ENCODE data around the gene CAT.

The CAT gene

DNA sequence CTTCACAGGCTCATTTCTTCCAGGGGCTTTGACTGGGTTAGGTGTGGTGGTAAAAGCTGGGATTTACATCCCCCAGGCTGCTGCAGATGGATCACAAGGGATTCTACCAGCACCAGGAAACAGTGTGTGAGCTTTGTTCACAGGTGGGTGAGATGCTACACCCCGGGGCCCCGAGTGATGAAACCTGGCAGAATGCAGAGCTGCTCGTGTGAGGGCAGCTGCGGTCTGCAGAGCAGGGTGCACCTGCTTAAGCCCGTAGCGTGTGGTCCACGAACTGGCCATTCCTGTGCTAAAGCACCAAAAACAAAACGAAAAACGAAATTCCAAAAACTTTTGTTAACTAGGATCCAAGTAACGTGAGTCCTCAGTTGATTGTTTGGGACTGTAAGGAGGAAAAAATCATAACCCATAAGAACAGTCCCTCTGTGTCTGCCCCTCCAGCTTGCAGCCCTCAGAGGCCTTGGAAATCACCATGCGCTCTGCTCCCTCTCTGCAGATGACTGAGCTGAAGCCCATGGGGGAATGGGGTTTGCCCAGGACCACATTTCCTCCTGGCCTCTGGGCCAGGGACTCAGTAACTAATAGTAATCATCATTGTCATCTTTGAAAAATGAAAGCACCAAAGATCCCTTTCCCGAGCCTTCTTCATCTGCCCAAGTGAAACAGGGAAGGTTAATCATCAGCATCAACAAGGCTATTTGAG, 50.3 kb downstream of the CAT start:
- Histone ChIP-seq H3K27me3 (ENCODE audit: insufficient read depth, insufficient read length) (no peaks in the 10 kb centered on the region), H3K36me3 (ENCODE audit: insufficient read depth, insufficient read length, low read length) (no peaks in the 10 kb centered on the region)
- no peak for TF ChIP-seq ZNF274 (IDR thresholded peaks at IDR 0.05; ENCODE audit: low read depth, low read length)
- TF ChIP-seq YY1 (IDR thresholded peaks at IDR 0.05; ENCODE audit: insufficient read depth, insufficient read length): no peak
- TF ChIP-seq SUZ12 (IDR thresholded peaks at IDR 0.05; ENCODE audit: extremely low read depth, insufficient read depth, insufficient read length): no peak

GRCh38 chr11:34490304-34490703, 51.6 kb downstream of the CAT start:
- TF ChIP-seq SUZ12 (IDR thresholded peaks at IDR 0.05; ENCODE audit: extremely low read depth, insufficient read depth, insufficient read length): no peak
- TF ChIP-seq ZNF274 (IDR thresholded peaks at IDR 0.05; ENCODE audit: low read depth, low read length): no peak
- TF ChIP-seq YY1 (IDR thresholded peaks at IDR 0.05; ENCODE audit: insufficient read depth, insufficient read length): no peak
- no peaks in the 10 kb centered on the region for H3K36me3 ChIP-seq (ENCODE audit: insufficient read depth, insufficient read length, low read length)
- no peaks in the 10 kb centered on the region for H3K27me3 ChIP-seq (ENCODE audit: insufficient read depth, insufficient read length)
- DNase-seq (ENCODE audit: low read depth, low spot score): peak; percentile 8
- H3K4me1 ChIP-seq (ENCODE audit: insufficient read depth, insufficient read length): no peaks in the 10 kb centered on the region
- H3K4me3 ChIP-seq (ENCODE audit: insufficient read length, low read depth): no peak overlapping the region
- H3K9me3 ChIP-seq (ENCODE audit: insufficient read depth, low read length): no peaks in the 10 kb centered on the region
- H3K9ac ChIP-seq (ENCODE audit: insufficient read length, low read depth): no peak overlapping the region

More for the DNA sequence above, 50.3 kb downstream of the CAT start:
- H3K9ac ChIP-seq (ENCODE audit: insufficient read length, low read depth): no peak overlapping the region
- no peak for DNase-seq (ENCODE audit: low read depth, low spot score)
- H3K4me1 ChIP-seq (ENCODE audit: insufficient read depth, insufficient read length): no peaks in the 10 kb centered on the region
- no peaks in the 10 kb centered on the region for H3K9me3 ChIP-seq (ENCODE audit: insufficient read depth, low read length)
- H3K4me3 ChIP-seq (ENCODE audit: insufficient read length, low read depth): no peak overlapping the region

DNA sequence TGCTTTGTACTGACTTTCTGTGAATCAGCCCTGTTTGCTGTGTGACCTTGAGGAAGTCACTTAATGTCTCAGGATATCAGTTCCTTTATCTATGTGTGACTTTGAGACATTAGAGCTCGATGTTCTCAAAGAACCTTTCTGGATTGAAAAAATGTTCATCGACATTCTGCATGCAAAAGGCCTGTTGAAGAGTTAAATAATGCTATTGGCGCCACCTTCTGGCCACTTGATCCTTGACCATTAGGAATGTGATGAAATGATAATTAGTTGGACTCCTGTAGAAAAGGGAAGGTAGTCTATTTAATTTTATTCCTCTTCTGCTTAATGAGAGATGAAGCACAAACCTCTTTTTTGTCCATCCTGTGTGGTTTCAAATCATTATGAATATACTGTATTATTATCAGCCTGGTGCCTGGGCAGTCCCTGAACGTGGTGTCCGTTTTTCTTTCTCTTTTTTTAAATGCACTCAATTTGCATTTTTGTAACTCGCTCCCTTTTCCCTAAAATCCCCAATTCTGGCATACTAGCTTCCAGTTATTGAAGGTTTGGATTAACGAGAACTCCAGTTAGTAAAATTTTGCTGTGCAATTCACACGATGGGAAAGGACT, 54.2 kb downstream of the CAT start:
- Histone ChIP-seq H3K9me3 (ENCODE audit: insufficient read depth, low read length) (no peaks in the 10 kb centered on the region), H3K27me3 (ENCODE audit: insufficient read depth, insufficient read length) (no peaks in the 10 kb centered on the region), H3K4me3 (ENCODE audit: insufficient read length, low read depth) (no peak overlapping the region), H3K4me1 (ENCODE audit: insufficient read depth, insufficient read length) (no peaks in the 10 kb centered on the region), H3K9ac (ENCODE audit: insufficient read length, low read depth) (no peak overlapping the region), H3K36me3 (ENCODE audit: insufficient read depth, insufficient read length, low read length) (no peaks in the 10 kb centered on the region)
- no peak for TF ChIP-seq SUZ12 (IDR thresholded peaks at IDR 0.05; ENCODE audit: extremely low read depth, insufficient read depth, insufficient read length)
- no peak for TF ChIP-seq ZNF274 (IDR thresholded peaks at IDR 0.05; ENCODE audit: low read depth, low read length)
- DNase-seq (ENCODE audit: low read depth, low spot score): peak; percentile 43

GRCh38 chr11:34493468-34493867, 54.7 kb downstream of the CAT start:
- TF ChIP-seq SUZ12 (IDR thresholded peaks at IDR 0.05; ENCODE audit: extremely low read depth, insufficient read depth, insufficient read length) (no peak), ZNF274 (IDR thresholded peaks at IDR 0.05; ENCODE audit: low read depth, low read length) (no peak), YY1 (IDR thresholded peaks at IDR 0.05; ENCODE audit: insufficient read depth, insufficient read length) (no peak)
- Histone ChIP-seq H3K9me3 (ENCODE audit: insufficient read depth, low read length) (no peaks in the 10 kb centered on the region), H3K4me1 (ENCODE audit: insufficient read depth, insufficient read length) (no peaks in the 10 kb centered on the region), H3K4me3 (ENCODE audit: insufficient read length, low read depth) (no peak overlapping the region), H3K27me3 (ENCODE audit: insufficient read depth, insufficient read length) (no peaks in the 10 kb centered on the region), H3K9ac (ENCODE audit: insufficient read length, low read depth) (no peak overlapping the region), H3K36me3 (ENCODE audit: insufficient read depth, insufficient read length, low read length) (no peaks in the 10 kb centered on the region)
- DNase-seq (ENCODE audit: low read depth, low spot score): no peak

DNA sequence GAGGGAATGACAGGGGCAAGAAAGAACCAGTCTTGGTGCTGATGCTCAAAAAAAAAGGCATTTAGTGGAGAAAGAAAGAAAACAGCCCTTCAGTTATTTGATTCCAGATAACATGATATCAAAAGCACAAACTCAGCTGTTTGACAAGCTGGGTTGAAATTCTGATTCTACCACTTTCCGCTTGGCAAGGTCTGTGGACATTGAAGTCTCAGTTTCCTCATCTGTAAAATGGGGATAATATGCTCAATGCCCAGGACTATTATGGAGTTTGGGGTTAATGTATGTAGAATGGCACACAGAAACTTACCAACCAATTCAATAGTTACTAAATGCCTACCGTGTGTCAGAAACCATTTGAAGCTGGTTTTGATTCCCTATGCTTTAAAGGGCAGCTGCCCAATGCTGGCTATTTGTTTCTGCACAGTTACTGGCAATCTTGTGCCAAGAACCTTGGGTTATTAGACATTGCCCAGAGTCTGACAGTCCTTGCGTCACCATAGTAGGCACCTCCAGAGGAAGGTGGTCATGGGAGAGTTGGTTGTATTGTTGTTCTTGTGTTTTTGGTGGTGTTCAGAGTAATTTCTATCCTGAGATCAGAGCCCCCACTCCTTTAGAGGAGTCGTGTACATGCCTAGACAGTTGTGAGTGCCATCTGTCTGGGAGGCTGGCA, 55.3 kb downstream of the CAT start:
- H3K4me3 ChIP-seq (ENCODE audit: insufficient read length, low read depth): no peak overlapping the region
- H3K9me3 ChIP-seq (ENCODE audit: insufficient read depth, low read length): no peaks in the 10 kb centered on the region
- no peak for TF ChIP-seq YY1 (IDR thresholded peaks at IDR 0.05; ENCODE audit: insufficient read depth, insufficient read length)
- TF ChIP-seq SUZ12 (IDR thresholded peaks at IDR 0.05; ENCODE audit: extremely low read depth, insufficient read depth, insufficient read length): no peak
- no peak for TF ChIP-seq ZNF274 (IDR thresholded peaks at IDR 0.05; ENCODE audit: low read depth, low read length)
- H3K27me3 ChIP-seq (ENCODE audit: insufficient read depth, insufficient read length): no peaks in the 10 kb centered on the region
- no peaks in the 10 kb centered on the region for H3K36me3 ChIP-seq (ENCODE audit: insufficient read depth, insufficient read length, low read length)
- no peaks in the 10 kb centered on the region for H3K4me1 ChIP-seq (ENCODE audit: insufficient read depth, insufficient read length)
- no peak overlapping the region for H3K9ac ChIP-seq (ENCODE audit: insufficient read length, low read depth)
- no peak for DNase-seq (ENCODE audit: low read depth, low spot score)

DNA sequence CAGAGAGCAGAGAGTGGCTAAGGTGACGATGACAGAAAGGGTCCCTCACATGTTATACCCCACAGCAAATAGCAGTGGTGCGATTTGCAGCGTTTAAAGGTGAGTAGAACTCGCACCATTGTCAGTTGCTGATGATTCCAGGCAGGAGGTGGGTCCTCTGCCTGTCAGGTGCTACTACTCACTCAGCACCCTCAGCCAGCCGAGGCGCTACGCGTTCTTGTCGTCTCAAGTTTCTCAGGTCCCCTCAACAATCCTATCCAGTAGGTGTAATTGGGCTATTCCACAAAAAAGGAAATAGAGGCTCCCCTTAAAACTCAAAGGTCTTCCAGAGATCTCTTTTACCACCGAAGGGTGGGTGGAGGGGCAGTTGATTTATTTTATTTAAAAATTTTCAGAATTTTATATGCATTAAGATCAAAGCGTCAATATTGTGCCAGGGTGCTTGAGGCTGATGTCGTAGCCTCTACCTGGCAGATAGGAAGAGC, 56.5 kb downstream of the CAT start:
- DNase-seq (ENCODE audit: low read depth, low spot score): no peak
- Histone ChIP-seq H3K4me3 (ENCODE audit: insufficient read length, low read depth) (no peak overlapping the region), H3K36me3 (ENCODE audit: insufficient read depth, insufficient read length, low read length) (no peaks in the 10 kb centered on the region), H3K9ac (ENCODE audit: insufficient read length, low read depth) (no peak overlapping the region), H3K4me1 (ENCODE audit: insufficient read depth, insufficient read length) (no peaks in the 10 kb centered on the region), H3K9me3 (ENCODE audit: insufficient read depth, low read length) (no peaks in the 10 kb centered on the region), H3K27me3 (ENCODE audit: insufficient read depth, insufficient read length) (no peaks in the 10 kb centered on the region)
- no peak for TF ChIP-seq YY1 (IDR thresholded peaks at IDR 0.05; ENCODE audit: insufficient read depth, insufficient read length)
- no peak for TF ChIP-seq SUZ12 (IDR thresholded peaks at IDR 0.05; ENCODE audit: extremely low read depth, insufficient read depth, insufficient read length)
- TF ChIP-seq ZNF274 (IDR thresholded peaks at IDR 0.05; ENCODE audit: low read depth, low read length): no peak

GRCh38 chr11:34495724-34496377, 57.1 kb downstream of the CAT start:
- H3K4me3 ChIP-seq (ENCODE audit: insufficient read length, low read depth): no peak overlapping the region
- H3K9me3 ChIP-seq (ENCODE audit: insufficient read depth, low read length): no peaks in the 10 kb centered on the region
- H3K9ac ChIP-seq (ENCODE audit: insufficient read length, low read depth): no peak overlapping the region
- no peak for DNase-seq (ENCODE audit: low read depth, low spot score)
- H3K27me3 ChIP-seq (ENCODE audit: insufficient read depth, insufficient read length): no peaks in the 10 kb centered on the region
- TF ChIP-seq SUZ12 (IDR thresholded peaks at IDR 0.05; ENCODE audit: extremely low read depth, insufficient read depth, insufficient read length) (no peak), ZNF274 (IDR thresholded peaks at IDR 0.05; ENCODE audit: low read depth, low read length) (no peak), YY1 (IDR thresholded peaks at IDR 0.05; ENCODE audit: insufficient read depth, insufficient read length) (no peak)
- H3K36me3 ChIP-seq (ENCODE audit: insufficient read depth, insufficient read length, low read length): no peaks in the 10 kb centered on the region
- no peaks in the 10 kb centered on the region for H3K4me1 ChIP-seq (ENCODE audit: insufficient read depth, insufficient read length)

Data from NT2/D1 (cell line).